HG02588 (cell line): ENCODE results near the gene FRMPD1.

ENCODE experiments used
- ATAC-seq: cut with Tn5 transposase; IDR thresholded peaks from one replicate; pipeline ENCODE4 v1.9.1; 2021; ENCODE audit warnings: mild to moderate bottlenecking, moderate library complexity; ENCODE audit not compliant: unreplicated experiment

Gene FRMPD1

DNA sequence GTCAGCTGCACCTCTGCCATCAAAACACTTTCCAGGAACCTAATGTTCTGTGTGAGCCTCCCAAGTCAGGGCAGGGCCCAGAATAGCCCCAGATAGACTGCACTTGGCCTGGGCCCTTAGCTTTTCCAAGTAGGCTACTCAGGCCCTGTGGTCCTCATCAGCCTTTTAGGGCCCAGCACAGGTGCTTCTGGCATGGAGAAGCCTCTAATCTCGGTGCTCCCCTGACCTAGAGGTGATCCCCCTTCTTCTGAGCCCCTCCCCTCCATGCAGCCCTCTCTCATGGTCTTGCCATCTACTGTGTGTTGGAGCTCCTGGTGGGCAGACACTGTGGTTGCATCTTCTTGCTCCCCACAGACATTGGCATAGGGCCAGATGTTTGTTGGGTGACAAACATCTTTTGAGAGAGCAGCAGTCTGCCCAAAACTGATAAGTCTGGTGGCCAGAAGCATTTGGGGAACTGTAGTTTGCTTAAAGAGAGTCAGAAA lies 28.1 kb downstream of the FRMPD1 start:
- no peak for ATAC-seq

DNA sequence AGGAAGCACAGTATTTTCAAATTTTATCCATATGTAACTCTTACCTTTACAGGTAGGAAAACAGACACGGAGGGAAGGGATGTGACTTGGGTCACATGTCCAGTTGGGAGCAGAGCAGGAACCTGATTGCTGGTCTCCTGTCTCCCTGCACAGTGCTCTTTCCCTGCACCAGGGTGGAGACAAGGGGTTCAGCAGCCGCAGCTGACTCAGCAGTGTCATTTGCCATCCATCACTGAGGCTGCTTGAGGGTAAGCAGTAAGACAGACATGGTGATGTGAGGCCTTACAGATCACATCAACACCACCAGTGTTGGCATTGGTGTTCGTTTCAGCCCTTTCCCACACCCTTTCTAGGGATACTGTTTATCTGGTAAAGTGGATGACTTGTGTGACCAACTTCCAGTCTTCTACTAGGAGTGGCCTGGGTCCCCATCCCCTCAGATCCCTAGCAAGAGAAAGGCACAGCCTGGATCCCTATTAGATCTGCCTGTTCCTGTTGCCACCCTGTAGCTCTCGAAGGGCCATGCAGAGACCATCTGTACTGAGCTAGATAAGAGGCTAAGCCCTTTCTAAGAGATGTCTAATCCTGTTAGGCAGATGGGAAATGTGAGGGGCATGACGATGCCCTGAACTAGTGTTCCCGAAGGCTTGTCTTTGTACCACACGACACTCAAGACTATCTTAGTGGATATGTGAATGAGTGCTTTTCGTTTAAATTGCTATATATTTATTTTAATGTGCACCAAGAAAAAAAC lies 29.1 kb downstream of the FRMPD1 start:
- no peak for ATAC-seq

DNA sequence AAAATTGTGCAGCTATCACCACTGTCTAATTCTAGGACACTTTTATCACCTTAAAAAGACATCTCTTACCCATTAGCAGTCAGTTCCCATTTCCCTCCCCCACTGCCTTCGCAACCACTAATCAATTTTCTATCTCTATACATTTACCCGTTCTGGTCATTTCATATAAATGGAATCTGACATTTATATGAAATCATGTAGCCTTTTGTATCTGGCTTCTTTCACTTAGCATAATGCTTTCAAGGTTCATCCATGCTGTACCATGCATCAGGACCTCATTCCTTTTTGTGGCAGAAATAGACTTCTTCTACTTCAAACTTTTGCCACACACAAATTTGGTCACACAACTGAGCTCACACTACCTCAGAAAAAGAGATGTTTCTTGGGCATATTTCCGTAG lies 32.2 kb downstream of the FRMPD1 start:
- ATAC-seq, result no peak

DNA sequence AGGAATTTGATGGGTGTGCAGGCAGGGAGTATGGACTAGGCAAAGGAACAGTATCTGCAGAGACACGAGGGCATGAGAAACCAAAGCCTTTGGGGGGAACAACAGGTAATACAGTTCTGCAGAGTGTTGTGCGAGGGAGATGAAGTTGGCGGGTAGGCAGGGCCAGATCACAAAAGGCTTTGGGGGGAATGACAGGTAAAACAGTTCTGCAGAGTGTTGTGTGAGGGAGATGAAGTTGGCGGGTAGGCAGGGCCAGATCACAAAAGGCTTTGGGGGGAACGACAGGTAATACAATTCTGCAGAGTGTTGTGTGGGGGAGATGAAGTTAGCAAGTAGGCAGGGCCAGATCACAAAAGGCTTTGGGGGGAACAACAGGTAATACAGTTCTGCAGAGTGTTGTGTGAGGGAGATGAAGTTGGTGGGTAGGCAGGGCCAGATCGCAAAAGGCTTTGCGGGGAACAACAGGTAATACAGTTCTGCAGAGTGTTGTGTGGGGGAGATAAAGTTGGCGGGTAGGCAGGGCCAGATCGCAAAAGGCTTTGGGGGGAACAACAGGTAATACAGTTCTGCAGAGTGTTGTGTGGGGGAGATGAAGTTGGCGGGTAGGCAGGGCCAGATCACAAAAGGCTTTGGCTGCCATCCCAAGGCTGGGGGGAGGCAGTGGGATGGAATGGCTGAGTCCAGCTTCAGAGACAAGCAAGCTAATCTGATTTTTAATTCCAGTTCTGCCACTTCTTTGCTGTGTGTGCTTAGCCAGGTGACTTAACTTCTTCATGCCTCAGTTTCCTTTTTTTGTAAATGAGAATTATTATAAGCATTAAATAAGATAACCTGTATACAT lies 33.0 kb downstream of the FRMPD1 start:
- no peak for ATAC-seq

DNA sequence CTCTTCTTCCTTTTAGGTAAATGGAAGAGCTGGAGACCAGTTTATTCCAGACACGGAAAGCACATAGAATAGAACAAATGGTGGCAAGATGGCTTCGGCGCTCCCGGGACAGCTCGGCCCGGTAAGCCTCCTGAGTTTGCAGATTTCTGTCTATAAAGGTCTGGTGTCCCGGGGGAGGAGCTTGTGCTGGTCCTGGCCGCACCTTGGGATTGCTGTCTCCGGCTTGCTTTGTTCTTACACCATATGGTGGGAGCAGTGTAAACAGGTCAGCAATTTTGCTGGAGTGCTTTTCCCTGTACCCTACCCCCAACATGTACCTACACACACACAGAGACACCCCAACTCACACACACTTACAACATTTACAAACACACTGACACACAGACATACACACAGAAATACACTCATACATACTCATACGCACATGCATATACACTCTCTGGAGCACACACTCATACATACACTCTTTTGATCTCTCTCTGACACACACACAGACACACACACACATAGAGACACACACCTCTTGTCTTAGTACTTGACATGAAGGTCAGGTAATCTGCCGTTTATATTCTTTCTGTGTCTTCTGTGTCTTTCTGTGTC lies 42.0 kb downstream of the FRMPD1 start:
- no peak for ATAC-seq

DNA sequence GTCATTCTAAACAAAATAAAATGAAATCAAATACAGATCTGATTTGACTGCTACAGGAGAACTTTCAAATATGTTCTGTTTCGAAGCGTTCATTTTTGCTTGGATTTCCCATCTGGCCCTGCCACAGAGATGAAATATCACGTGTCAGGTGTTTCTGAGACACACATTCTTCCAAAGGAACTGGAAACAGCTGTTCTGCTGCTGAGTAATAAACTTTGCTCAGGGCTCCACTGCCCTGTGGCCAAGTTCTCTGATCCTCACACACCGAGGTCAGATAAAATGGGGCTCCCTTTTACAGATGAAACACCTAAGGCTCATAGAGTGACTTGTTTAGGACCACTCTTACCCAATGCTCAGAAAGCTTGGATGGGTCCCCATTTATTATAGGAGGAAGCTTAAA lies 42.5 kb downstream of the FRMPD1 start:
- no peak for ATAC-seq

DNA sequence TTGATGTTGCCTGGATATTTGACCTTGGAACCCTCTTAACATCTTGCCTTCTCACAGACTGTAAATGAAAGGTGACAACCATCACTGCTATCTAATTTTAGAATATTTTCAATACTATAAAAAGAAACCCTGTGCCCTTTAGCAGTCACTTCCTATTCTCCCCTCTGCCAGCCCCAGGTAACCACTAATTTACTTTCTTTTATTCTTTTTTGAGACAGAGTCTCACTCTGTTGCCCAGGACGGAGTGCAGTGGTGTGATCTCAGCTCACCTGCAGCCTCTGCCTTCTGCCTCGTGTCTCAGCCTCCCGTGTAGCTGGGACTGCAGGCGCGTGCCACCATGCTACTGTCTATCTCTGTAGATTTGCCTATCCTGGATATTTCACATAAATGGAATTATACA lies 43.6 kb downstream of the FRMPD1 start:
- ATAC-seq, result no peak

DNA sequence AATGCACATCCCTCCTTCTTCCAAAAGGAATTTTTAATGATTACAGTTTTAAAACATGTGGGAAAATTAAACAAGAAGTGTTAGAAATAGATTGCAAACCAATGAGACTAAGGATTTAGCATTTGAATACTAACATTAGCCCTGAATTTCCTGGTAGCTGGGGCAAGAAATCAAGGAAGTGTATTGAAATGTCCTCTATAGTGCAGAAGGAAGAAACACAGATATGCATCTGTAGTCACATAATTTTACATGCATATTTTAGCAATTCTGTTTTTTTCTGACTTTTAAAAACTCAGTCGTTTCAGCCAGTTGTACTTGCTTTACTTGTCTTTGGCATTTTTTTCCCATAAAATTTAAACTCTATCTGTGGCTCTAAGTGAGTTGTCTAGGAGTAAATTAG lies 45.8 kb downstream of the FRMPD1 start:
- no peak for ATAC-seq

DNA sequence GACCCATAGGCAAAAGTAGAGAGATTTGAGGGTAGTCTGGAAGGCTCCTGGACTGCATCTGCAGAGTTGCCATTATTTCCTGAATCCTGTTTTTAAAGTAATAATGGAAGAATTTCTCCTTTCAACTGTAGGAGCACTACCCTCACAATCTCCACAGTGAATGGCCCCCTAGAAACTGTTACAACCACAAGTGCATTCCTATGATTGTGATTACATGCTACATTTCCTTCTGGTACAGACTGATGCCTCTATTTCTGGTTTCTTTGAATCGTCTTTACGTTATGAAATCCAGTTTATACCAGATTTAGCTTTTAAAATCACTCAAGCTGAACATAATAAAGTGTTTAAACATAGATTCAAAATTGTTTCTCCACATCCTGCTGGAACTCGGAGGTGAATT lies 49.4 kb downstream of the FRMPD1 start:
- ATAC-seq, result no peak

DNA sequence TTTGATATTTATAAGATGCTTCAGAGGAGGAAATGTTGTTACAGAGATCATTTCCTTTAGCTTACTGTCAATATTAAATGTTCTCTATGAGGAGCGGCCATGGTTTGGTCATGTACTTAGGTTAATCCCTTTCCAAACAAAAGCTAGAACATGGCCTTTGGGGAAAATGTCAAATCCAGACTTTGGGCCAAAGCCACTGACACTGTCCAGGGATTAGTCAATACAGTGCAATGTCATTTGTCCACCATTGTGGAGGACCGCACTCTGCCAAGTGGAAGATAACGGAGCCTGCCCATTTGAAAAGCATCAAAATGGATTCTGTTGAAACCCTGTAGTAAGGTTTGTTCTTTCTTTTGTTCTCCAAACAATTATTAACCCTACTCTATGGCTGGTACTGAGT lies 50.1 kb downstream of the FRMPD1 start:
- no peak for ATAC-seq

DNA sequence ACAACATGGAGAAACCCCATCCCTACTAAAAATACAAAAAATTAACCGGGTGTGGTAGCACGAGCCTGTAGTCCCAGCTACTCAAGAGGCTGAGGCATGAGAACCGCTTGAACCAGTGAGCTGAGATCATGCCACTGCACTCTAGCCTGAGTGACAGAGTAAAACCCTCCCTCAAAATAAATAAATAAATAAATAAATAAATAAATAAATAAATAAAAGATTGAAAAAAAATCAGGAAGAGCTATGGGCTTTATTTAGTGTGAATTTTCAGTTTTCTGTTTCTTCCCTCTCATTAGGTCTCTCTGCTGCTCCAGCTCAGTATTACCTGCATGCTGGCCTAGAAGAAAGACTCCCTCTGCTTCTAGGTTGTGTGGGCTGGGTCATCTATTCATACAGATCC lies 55.0 kb downstream of the FRMPD1 start:
- ATAC-seq, result no peak

DNA sequence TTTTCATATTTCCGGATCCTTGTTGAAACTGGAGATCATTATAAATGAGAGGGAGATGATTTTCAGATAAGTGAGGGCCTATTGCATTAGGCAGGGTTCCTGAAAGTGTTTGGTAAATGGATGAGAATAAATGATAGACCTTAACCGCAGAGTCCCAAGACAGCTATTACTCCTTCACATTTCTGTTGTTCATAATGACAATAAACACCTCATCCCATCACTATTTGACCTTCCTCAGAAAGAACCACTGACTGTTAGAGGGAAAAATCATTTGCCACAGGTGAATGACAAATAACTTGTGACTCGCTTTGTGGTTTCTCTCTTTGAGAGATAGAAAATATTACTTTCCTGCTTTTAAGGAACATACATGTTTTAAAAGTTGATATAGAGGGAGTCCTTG lies 55.5 kb downstream of the FRMPD1 start:
- no peak for ATAC-seq

DNA sequence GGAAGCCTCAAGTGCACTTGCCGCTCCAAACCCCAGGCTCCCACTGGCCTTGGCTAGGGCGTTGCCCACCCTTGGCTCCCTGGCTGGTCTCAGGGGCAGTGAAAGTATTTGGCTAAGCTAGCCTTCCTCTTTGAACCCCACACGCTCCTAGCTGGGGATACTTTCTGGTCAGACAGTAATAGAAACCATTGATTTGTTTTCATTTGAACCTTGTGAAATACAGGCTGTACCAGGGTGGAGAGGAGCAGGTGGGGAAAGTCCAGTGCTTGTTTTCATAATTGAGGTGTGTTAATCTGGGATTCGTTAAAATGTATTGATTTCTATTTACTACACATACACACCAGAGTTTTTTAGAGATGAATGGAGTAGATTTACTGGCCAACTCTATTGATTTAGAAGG lies 57.0 kb downstream of the FRMPD1 start:
- no peak for ATAC-seq

DNA sequence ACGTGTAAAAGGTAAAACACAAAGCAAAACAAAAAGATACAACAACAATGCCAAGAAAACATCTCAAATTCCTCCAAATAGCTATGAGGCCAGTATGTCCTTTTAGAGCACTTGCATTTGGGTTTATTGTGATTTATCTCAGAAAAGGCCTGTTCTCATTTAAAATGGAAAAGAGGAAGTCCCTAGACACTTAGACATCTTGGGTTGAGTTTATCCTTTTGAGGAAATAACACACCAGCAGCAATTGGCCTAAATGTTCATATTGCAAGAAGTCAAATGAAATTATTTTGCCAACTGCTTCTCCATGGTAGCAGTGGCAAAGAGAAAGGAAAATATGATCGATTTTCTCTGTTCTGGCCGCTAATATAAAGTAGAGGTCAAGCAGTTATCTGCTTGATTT lies 59.3 kb downstream of the FRMPD1 start:
- no peak for ATAC-seq

DNA sequence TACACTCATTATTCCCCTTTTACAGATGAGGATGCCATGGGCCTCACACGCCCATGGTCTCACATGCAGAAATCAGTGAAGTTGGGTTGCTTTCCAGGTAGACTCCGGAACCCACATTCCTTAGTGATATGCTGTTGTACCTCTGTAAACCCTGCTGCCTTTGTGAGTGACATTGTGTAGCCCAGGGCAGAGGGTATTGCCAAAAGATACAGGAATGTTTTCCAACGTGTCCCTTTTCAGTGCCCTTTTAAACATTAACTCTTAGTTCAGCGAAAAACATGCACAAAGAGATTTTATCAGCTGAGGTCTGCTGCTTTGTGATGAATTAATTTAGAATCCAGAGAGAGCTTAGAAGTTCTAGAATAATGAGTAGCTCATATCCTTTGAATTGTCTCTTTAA lies 64.5 kb downstream of the FRMPD1 start:
- no peak for ATAC-seq

DNA sequence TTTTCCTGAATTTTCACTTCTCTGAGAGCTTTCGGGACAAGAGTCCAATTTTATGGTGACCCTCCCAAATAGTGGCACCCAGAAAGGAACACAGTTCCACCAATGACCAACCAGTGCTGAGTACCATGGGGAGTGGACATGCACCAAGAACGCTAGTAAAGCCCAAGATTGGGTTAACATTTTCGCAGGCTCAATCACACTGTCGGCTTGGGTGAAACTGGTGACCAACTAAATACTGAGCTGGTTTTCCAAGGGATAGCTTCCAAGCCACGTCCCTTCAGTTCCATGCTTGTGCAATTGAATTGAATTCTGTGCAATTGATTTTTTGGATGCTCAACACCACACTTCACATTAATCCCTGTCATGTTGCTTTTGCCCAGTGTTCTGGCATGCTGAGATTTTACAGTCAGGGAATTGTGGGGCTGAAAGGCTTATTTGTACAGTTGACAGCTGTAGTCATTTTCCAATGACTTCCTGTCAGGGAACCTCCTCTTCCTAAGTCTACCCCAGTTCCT lies 65.3 kb downstream of the FRMPD1 start:
- no peak for ATAC-seq

DNA sequence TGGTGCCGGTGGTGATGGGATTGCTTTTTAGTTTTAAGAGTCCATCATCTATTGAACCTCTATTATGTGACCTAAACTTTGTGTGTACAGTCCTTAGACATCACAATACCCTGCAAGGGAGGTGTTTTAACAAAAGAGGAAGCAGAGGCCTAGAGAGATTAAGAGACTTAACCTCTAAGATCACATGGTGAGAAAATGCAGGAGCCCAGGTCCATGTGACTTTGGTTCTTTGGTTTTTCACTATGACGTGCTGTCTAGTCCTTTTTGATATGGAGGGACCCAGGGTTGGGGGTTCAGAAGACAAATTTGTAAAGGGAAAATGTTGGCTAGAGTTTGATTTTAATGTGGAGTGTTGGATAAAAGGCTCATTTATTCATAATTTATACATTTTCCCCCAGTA lies 68.8 kb downstream of the FRMPD1 start:
- ATAC-seq, result no peak

DNA sequence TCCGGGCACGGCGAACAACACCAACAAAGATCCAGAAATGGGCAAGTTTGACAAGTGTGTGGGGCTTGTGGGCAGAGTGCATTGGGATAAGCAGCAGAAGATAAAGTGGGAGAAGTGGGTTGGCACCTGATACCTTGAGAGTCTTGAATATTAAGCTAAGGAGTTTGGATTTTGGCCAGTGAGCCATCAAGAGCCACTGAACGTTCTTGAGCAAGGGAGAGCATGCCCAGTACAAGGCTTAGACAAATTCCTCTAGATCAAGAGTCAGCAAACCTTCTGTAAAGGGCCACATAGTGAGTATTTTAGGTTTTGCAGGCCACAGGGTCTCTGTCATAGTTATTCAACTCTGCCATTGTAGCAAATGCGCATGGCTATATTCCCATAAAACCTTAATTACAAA lies 76.3 kb downstream of the FRMPD1 start:
- no peak for ATAC-seq

DNA sequence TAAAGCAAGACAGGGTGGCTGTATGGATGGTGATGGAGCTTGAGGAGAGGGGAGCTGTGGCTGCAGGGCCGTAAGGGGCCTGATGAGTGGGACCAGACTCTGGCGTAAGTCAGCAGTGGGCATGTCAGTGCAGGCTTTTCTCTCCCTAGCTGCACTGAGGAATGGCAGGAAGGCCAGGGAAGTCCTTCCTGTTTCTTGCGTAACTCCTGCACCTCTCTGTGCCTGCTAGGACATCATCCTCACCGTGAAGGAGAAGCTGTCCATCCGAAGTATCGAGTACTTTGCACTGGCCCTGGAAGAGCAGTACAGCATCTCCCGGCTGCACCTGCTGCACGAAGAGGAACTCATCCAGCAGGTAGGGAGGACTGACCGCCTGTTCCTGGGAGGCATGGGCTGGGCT lies 78.7 kb downstream of the FRMPD1 start:
- ATAC-seq, result no peak

DNA sequence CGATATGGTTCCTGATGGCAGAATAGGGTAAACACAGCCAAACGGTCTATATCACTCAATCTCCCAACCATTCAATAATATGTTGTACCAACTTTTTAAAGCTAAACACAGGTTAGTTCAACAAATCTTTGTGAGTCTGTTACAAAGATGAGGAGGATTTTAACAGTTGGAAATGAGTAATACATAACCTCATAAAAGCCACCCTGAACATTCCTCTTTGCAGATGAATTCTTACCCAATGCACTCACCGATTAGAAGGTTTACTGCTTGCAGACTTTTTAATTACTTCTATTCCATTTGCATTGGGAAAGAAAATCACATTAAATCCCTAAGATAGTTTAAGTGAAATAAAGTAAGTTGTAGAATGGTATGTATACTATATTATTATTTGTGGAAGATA lies 79.5 kb downstream of the FRMPD1 start:
- ATAC-seq, result no peak

DNA sequence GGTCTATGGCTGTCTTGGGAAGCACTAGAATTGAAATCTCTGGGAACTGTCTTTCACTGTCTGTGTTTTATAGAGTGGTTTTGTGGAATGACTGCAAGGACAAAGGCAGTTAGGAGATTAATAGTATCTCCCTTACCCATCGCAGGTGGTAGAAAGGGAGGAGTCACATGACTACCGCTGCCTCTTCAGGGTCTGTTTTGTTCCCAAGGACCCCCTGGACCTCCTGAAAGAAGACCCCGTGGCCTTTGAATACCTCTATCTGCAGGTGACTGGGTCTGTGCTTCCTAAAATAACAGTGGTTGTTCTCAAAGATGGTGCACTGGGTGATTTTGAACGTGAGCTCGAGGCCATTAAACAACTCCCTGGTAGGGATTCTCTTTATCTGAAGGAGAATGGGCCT lies 80.1 kb downstream of the FRMPD1 start:
- ATAC-seq, result no peak
